Keratinocyte (primary cell): ENCODE data around the gene CUL4A. TPM values are rescaled to one million over a fixed set of nuclear protein-coding genes. Genes with fewer than 3 reads are reported as not detected.

Source experiments
- DNase-seq: peaks from one replicate; pipeline ENCODE4 v3.0.0-alpha.2; 2011; ENCODE audit warnings: low read depth, missing footprints, low spot score
- FAIRE-seq: peaks from 2 replicates; lab custom pipeline; 2011; peaks lifted over from hg19 to GRCh38; lab: Jason Lieb, UNC
- H2AFZ ChIP-seq: 2 replicates; pipeline ENCODE4 v1.6.0; 2012; ENCODE audit warnings: low read length, control low read depth, inconsistent platforms; ENCODE audit not compliant: control insufficient read depth
- H3K27ac ChIP-seq: 2 replicates; pipeline ENCODE4 v1.5.1; 2011; ENCODE audit warnings: low read length; ENCODE audit not compliant: control insufficient read depth, insufficient read depth
- H3K27me3 ChIP-seq: 3 replicates; pipeline ENCODE4 v1.6.0; 2011; ENCODE audit warnings: low read length; ENCODE audit not compliant: control insufficient read depth, insufficient read depth; ENCODE audit errors: extremely low read depth
- H3K36me3 ChIP-seq, 2 experiments: 2 replicates in 1 of 2; 3 replicates in 1 of 2; pipeline ENCODE4 v1.5.1; 2011; ENCODE audit warnings: low read length in 2 of 2, mild to moderate bottlenecking in 1 of 2; ENCODE audit not compliant: control insufficient read depth in 2 of 2, insufficient read depth in 2 of 2; ENCODE audit errors: extremely low read depth in 1 of 2
- H3K4me1 ChIP-seq: 3 replicates; pipeline ENCODE4 v1.5.1; 2011; ENCODE audit warnings: low read length; ENCODE audit not compliant: control insufficient read depth, insufficient read depth; ENCODE audit errors: extremely low read depth
- H3K4me2 ChIP-seq: 3 replicates; pipeline ENCODE4 v1.6.0; 2011; ENCODE audit warnings: low read depth, low read length; ENCODE audit not compliant: control insufficient read depth, insufficient read depth; ENCODE audit errors: extremely low read depth
- H3K4me3 ChIP-seq, 3 experiments: fragments of 200-600 bp in 1 of 3; sonication (generic) in 1 of 3; 2 replicates in 2 of 3; 3 replicates in 1 of 3; pipeline ENCODE4 v1.5.1; 2011 to 2016; ENCODE audit warnings: low read length in 3 of 3, mild to moderate bottlenecking in 3 of 3, control low read depth in 2 of 3, inconsistent platforms in 1 of 3, low read depth in 1 of 3, mixed read lengths in 1 of 3, mixed run types in 1 of 3, moderate library complexity in 1 of 3; ENCODE audit not compliant: control insufficient read depth in 2 of 3, insufficient read depth in 2 of 3; ENCODE audit errors: extremely low read depth in 1 of 3
- H3K79me2 ChIP-seq: 2 replicates; pipeline ENCODE4 v1.6.0; 2012; ENCODE audit warnings: low read length; ENCODE audit not compliant: control insufficient read depth, insufficient read depth
- H3K9ac ChIP-seq: 3 replicates; pipeline ENCODE4 v1.6.0; 2011; ENCODE audit warnings: low read length; ENCODE audit not compliant: control insufficient read depth, insufficient read depth; ENCODE audit errors: extremely low read depth
- H3K9me1 ChIP-seq: 3 replicates; pipeline ENCODE4 v1.6.0; 2011; ENCODE audit warnings: low read length; ENCODE audit not compliant: control insufficient read depth, insufficient read depth; ENCODE audit errors: extremely low read depth
- H3K9me3 ChIP-seq: 2 replicates; pipeline ENCODE4 v1.5.1; 2012; ENCODE audit warnings: low read depth, low read length; ENCODE audit not compliant: control insufficient read depth
- H4K20me1 ChIP-seq: 3 replicates; pipeline ENCODE4 v1.6.0; 2011; ENCODE audit warnings: low read length; ENCODE audit not compliant: control insufficient read depth, insufficient read depth; ENCODE audit errors: extremely low read depth
- CTCF ChIP-seq, 3 experiments: IDR thresholded peaks in 1 of 3; conservative IDR thresholded peaks in 1 of 3; optimal IDR thresholded peaks in 1 of 3; 2 replicates in 2 of 3; 3 replicates in 1 of 3; pipeline versions ENCODE3 to v1.5.1; 2011; ENCODE audit warnings: low read length in 3 of 3, mild to moderate bottlenecking in 3 of 3, moderate library complexity in 2 of 3, control low read depth in 1 of 3, inconsistent platforms in 1 of 3; ENCODE audit not compliant: insufficient read depth in 2 of 3; ENCODE audit errors: extremely low read depth in 1 of 3
- EZH2 ChIP-seq: IDR thresholded peaks from one replicate; pipeline ENCODE4 v1.6.1; 2012; ENCODE audit warnings: inconsistent platforms, mild to moderate bottlenecking, low read length, moderate library complexity
- dilution Hi-C: fragments of 300-500 bp; cut with MboI; formaldehyde crosslinking; loops from one replicate; pipeline ENCODE4 v1.7.0; 2020; ENCODE audit warnings: low sequenced_read_pairs; ENCODE audit not compliant: extremely low pct_ligation_motif_present
- polyA plus RNA-seq, 5 experiments: library from polyadenylated mRNA; depleted of rRNA in 3 of 5; stranded (reverse) in 3 of 5; stranded (forward) in 1 of 5; unstranded in 1 of 5; fragments of >200 nt; gene quantifications; 1 replicate in 1 of 5; 2 replicates in 3 of 5; 3 replicates in 1 of 5; pipeline versions ENCODE4 v1.2.1 to v1.2.3, GENCODE V29; 2011 to 2012; ENCODE audit warnings: missing spikeins in 2 of 5, low read depth in 1 of 5, low replicate concordance in 1 of 5

Gene CUL4A
- polyA plus RNA-seq, 1 donor (not counting 4 experiments of a cell fraction or from before 2014, with no cell fraction given) = 57.3 TPM

GRCh38 chr13:113216254-113217048 lies 7.0 kb downstream of the CUL4A start:
- Histone ChIP-seq H4K20me1 (peaks cover 59% of the 10 kb centered on the region), H3K4me1 (peaks cover 18% of the 10 kb centered on the region), H3K9me1 (peaks cover 15% of the 10 kb centered on the region), H3K4me3 (peak overlapping the region in 1 of 3 experiments; percentile 14), H2AFZ (no peak overlapping the region), H3K4me2 (peak overlapping the region; percentile 61), H3K27me3 (no peaks in the 10 kb centered on the region), H3K27ac (peak overlapping the region; percentile 45), H3K79me2 (peaks cover 100% of the 10 kb centered on the region), H3K36me3 (peaks cover 13 to 23% of the 10 kb centered on the region in 2 experiments), H3K9me3 (no peaks in the 10 kb centered on the region), H3K9ac (peak overlapping the region; percentile 2)
- FAIRE-seq = peak; percentile 73
- no peak for TF ChIP-seq EZH2
- no peak for TF ChIP-seq CTCF (optimal IDR thresholded peaks at IDR 0.05 in 1 of 3, IDR thresholded peaks at IDR 0.05 in 1 of 3, conservative IDR thresholded peaks at IDR 0.05 in 1 of 3; ENCODE audit: extremely low read depth in 1 of 3, insufficient read depth in 2 of 3, low read length in 3 of 3)
- DNase-seq = peak; percentile 36
- dilution Hi-C loops = no loop called here

GRCh38 chr13:113218586-113218985 lies 9.2 kb downstream of the CUL4A start:
- peak overlapping the region; percentile 18 for H3K9ac ChIP-seq
- DNase-seq (no peak), FAIRE-seq (no peak)
- peaks cover 18% of the 10 kb centered on the region for H3K4me1 ChIP-seq
- no peaks in the 10 kb centered on the region for H3K27me3 ChIP-seq
- H3K9me3 ChIP-seq = no peaks in the 10 kb centered on the region
- dilution Hi-C loops = no loop called here
- no peak overlapping the region for H3K4me3 ChIP-seq
- peaks cover 98% of the 10 kb centered on the region for H3K79me2 ChIP-seq
- no peak for TF ChIP-seq EZH2
- no peak for TF ChIP-seq CTCF (optimal IDR thresholded peaks at IDR 0.05 in 1 of 3, IDR thresholded peaks at IDR 0.05 in 1 of 3, conservative IDR thresholded peaks at IDR 0.05 in 1 of 3; ENCODE audit: extremely low read depth in 1 of 3, insufficient read depth in 2 of 3, low read length in 3 of 3)
- H4K20me1 ChIP-seq = peaks cover 48% of the 10 kb centered on the region
- H3K4me2 ChIP-seq = no peak overlapping the region
- H3K27ac ChIP-seq = no peak overlapping the region
- peaks cover 12 to 28% of the 10 kb centered on the region in 2 experiments for H3K36me3 ChIP-seq
- H3K9me1 ChIP-seq = peaks cover 11% of the 10 kb centered on the region
- no peak overlapping the region for H2AFZ ChIP-seq
